HepG2 (cell line): ENCODE data around the gene LOXL3. TPM values are rescaled to one million over a fixed set of nuclear protein-coding genes. Genes with fewer than 3 reads are reported as not detected.

Source experiments
- ATAC-seq: fragments of 200-7000 bp; cut with Tn5 transposase; 3 replicates; pipeline ENCODE4 v1.9.1; 2020; ENCODE audit warnings: mild to moderate bottlenecking, moderate library complexity
- BruUV-seq: library from RNA; stranded (reverse); fragments of 400-500 nt; replicated peaks from 2 replicates; lab custom pipeline; 2021; lab: Mats Ljungman, UMichigan
- CTCF ChIA-PET: fragments of 300-600 bp; formaldehyde crosslinking; extraction: SDS; loops from one replicate; lab custom pipeline; 2021; ENCODE audit warnings: low total read pairs, inconsistent platforms, low intra/inter-chr PET ratio; lab: Yijun Ruan, JAX
- POLR2A ChIA-PET: fragments of 350-600 bp; sonication (Branson Sonifier 250); formaldehyde crosslinking; loops from one replicate; lab custom pipeline; 2020; ENCODE audit warnings: antibody characterized with exemption, inconsistent platforms; lab: Yijun Ruan, JAX
- DNase-seq: peaks from one replicate; pipeline ENCODE4 v3.0.0-alpha.2; 2015; ENCODE audit warnings: low spot score
- FAIRE-seq: peaks from 3 replicates; lab custom pipeline; 2011; peaks lifted over from hg19 to GRCh38; lab: Jason Lieb, UNC
- H2AFZ ChIP-seq: one replicate; pipeline ENCODE4 v1.6.1; 2011; ENCODE audit warnings: low read length, inconsistent platforms
- H3K27ac ChIP-seq: fragments of 300-600 bp; 3 replicates; pipeline ENCODE4 v1.8.0; 2011; ENCODE audit warnings: mixed run types, mild to moderate bottlenecking, mixed read lengths, low read length, inconsistent platforms; ENCODE audit not compliant: insufficient read depth; ENCODE audit errors: extremely low read length
- H3K27me3 ChIP-seq, 2 experiments: fragments of 200-600 bp in 1 of 2; 2 replicates in 1 of 2; 3 replicates in 1 of 2; pipeline versions ENCODE4 v1.6.0 to v1.8.0; 2011; ENCODE audit warnings: low read length in 2 of 2, mild to moderate bottlenecking in 2 of 2, moderate library complexity in 2 of 2, inconsistent platforms in 1 of 2; ENCODE audit not compliant: insufficient read depth in 2 of 2, control insufficient read depth in 1 of 2
- H3K36me3 ChIP-seq, 2 experiments: fragments of 200-600 bp in 1 of 2; replicated peaks in 1 of 2; 2 replicates in 1 of 2; 3 replicates in 1 of 2; pipeline versions ENCODE4 v1.5.1 to v1.8.0; 2011; ENCODE audit warnings: low read length in 2 of 2, inconsistent platforms in 1 of 2; ENCODE audit not compliant: insufficient read depth in 2 of 2, control insufficient read depth in 1 of 2
- H3K4me1 ChIP-seq: 2 replicates; pipeline ENCODE4 v1.5.1; 2012; ENCODE audit warnings: low read length, inconsistent platforms; ENCODE audit not compliant: insufficient read depth
- H3K4me2 ChIP-seq: 2 replicates; pipeline ENCODE4 v1.6.0; 2011; ENCODE audit warnings: low read depth, low read length, inconsistent platforms
- H3K4me3 ChIP-seq, 3 experiments: fragments of 200-600 bp in 1 of 3; sonication (generic), shearing (Covaris generic) in 1 of 3; replicated peaks in 1 of 3; 2 replicates each; pipeline ENCODE4 v1.5.1; 2011 to 2016; ENCODE audit warnings: low read length in 3 of 3, inconsistent platforms in 2 of 3, low read depth in 2 of 3, mild to moderate bottlenecking in 2 of 3, control low read depth in 1 of 3, mixed read lengths in 1 of 3; ENCODE audit not compliant: insufficient read depth in 1 of 3
- H3K79me2 ChIP-seq: one replicate; pipeline ENCODE4 v1.6.1; 2011; ENCODE audit warnings: low read length, inconsistent platforms; ENCODE audit not compliant: insufficient read depth
- H3K9ac ChIP-seq: 2 replicates; pipeline ENCODE4 v1.6.0; 2011; ENCODE audit warnings: mild to moderate bottlenecking, low read depth, low read length, inconsistent platforms; ENCODE audit not compliant: insufficient read depth
- H3K9me3 ChIP-seq: 2 replicates; pipeline ENCODE4 v1.5.1; 2012; ENCODE audit warnings: mild to moderate bottlenecking, low read length
- H4K20me1 ChIP-seq: 2 replicates; pipeline ENCODE4 v1.6.0; 2011; ENCODE audit warnings: inconsistent platforms, mild to moderate bottlenecking, low read length, moderate library complexity; ENCODE audit not compliant: insufficient read depth
- HNRNPH1 ChIP-seq: fragments of 200-400 bp; formaldehyde crosslinking; optimal IDR thresholded peaks from 2 replicates; pipeline ENCODE3; 2017; ENCODE audit warnings: mild to moderate bottlenecking, low read depth, low read length
- MAFF ChIP-seq: IDR thresholded peaks from 2 replicates; pipeline ENCODE4 v1.6.1; 2011; ENCODE audit warnings: low read depth, low read length, improper control_type of control experiment
- NCOA5 ChIP-seq: sonication (generic); formaldehyde crosslinking; IDR thresholded peaks from 2 replicates; pipeline ENCODE4 v1.4.0; 2020; ENCODE audit warnings: missing genetic modification reagents
- POGZ ChIP-seq: sonication (generic); formaldehyde crosslinking; IDR thresholded peaks from 2 replicates; pipeline ENCODE4 v1.4.0; 2020; ENCODE audit warnings: mild to moderate bottlenecking, missing genetic modification reagents
- TOE1 ChIP-seq: sonication (generic); formaldehyde crosslinking; IDR thresholded peaks from 2 replicates; pipeline ENCODE4 v1.4.0; 2020; ENCODE audit warnings: mild to moderate bottlenecking, missing genetic modification reagents
- TRIM24 ChIP-seq: sonication (generic); formaldehyde crosslinking; IDR thresholded peaks from 2 replicates; pipeline ENCODE4 v1.8.0; 2022; ENCODE audit warnings: mild to moderate bottlenecking, missing genetic modification reagents
- ZBTB20 ChIP-seq: sonication (generic); formaldehyde crosslinking; IDR thresholded peaks from 2 replicates; pipeline ENCODE4 v1.8.1; 2023; ENCODE audit warnings: missing genetic modification reagents, low read depth, mild to moderate bottlenecking, borderline replicate concordance
- ZFX ChIP-seq: sonication (generic); formaldehyde crosslinking; IDR thresholded peaks from 2 replicates; pipeline ENCODE4 v1.4.0; 2020; ENCODE audit warnings: mild to moderate bottlenecking, low read depth, missing genetic modification reagents, moderate library complexity
- ZNF558 ChIP-seq: sonication (generic); formaldehyde crosslinking; IDR thresholded peaks from 2 replicates; pipeline ENCODE4 v1.9.0; 2022; ENCODE audit warnings: mild to moderate bottlenecking, missing genetic modification reagents, borderline replicate concordance
- ZNF563 ChIP-seq: sonication (generic); formaldehyde crosslinking; IDR thresholded peaks from 2 replicates; pipeline ENCODE4 v1.8.0; 2022; ENCODE audit warnings: mild to moderate bottlenecking, moderate library complexity, missing genetic modification reagents
- ZNF878 ChIP-seq: sonication (generic); formaldehyde crosslinking; IDR thresholded peaks from 2 replicates; pipeline ENCODE4 v1.8.1; 2023; ENCODE audit warnings: mild to moderate bottlenecking, missing genetic modification reagents, moderate library complexity
- WGBS: methylation state at CpG from one replicate; pipeline ENCODE4 v1.1.6; 2017; ENCODE audit warnings: low lambda C conversion rate; 5-methylcytosine and 5-hydroxymethylcytosine counted together
- in situ Hi-C: cut with HindIII; loops from 2 replicates; pipeline ENCODE4 v1.10.0; 2017; ENCODE audit warnings: low pct_unique_long_range_greater_than_20kb; ENCODE audit not compliant: extremely low pct_ligation_motif_present
- intact Hi-C: fragments of 100-400 bp; cut with micrococcal nuclease; formaldehyde crosslinking; loops from one replicate; pipeline ENCODE4 v1.10.0; 2022; ENCODE audit not compliant: unreplicated experiment
- polyA plus RNA-seq, 8 experiments: library from polyadenylated mRNA; depleted of rRNA in 3 of 8; stranded (reverse) in 7 of 8; unstranded in 1 of 8; fragments of >200 nt; fragmentation: Illumina TruSeq in 4 of 8; extraction: Trizol in 4 of 8; gene quantifications; 2 replicates each; pipeline versions ENCODE4 v1.2.1 to v1.2.3, GENCODE V29; 2011 to 2016; ENCODE audit warnings: low read depth in 4 of 8, missing spikeins in 1 of 8, mixed read lengths in 1 of 8; ENCODE audit not compliant: insufficient read depth in 1 of 8
- total RNA-seq, 5 experiments: library from RNA; depleted of rRNA; stranded (reverse); fragments of >200 nt; fragmentation: Illumina TruSeq; extraction: Trizol; gene quantifications; 2 replicates each; pipeline ENCODE4 v1.2.3, GENCODE V29; 2016; ENCODE audit warnings: low read depth in 1 of 5
- TF ChIP-seq, protein P1 (sequence below): sonication (generic); formaldehyde crosslinking; IDR thresholded peaks from 2 replicates; pipeline ENCODE4 v1.5.0; 2020; ENCODE audit warnings: mild to moderate bottlenecking, missing genetic modification reagents, borderline replicate concordance

The LOXL3 gene
- total and polyA plus RNA-seq, 2 of the 13 experiments (the other 11 are each of a cell fraction or from before 2014, with no cell fraction given), result 0.55 to 6.5 TPM

DNA sequence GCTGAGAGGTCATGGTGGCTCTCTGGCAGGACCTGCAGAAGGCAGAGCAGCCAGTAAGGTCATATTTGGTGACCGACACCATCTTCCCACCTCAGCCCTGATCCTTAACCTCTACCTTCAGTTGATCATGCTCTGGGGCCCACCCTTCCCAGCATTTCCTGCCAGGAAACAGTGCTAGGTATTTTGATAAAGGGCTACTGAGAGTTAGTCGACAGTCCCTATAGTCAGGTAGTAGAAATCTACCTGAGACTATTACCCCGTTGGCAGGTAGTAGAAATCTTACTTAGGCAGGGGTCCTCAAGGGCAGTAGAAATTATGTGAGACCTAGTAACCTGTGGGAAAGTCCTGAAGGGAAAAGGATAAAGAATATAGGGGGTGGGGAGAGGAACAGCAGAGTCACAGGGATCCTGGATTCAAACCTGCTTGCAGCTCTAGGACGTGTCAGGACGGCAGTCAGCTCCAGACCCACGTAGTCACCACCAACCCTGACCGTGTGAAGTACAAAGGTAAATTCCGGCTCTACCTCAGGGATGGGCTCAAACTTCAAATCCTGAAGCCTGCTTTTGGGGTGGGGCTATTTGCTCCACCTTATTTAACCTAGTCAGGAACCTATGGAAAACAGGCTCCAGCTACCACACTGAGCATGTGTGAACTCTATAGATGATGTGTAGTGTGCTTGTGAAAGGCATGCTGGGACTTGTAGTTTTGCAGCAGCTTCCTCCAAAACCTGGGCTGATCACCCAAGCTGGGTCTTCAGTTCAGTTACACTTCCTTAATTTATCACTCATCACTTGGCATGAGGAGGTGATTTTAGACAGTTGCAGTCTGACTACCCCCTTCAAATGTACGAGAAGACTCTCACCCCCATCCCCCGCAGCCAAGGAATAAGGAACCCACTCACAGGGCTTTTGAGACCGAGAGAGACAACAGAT lies 27.8 kb downstream of the LOXL3 start, which contains the start of gene DQX1 (continued):
- peak; percentile 99 for TF ChIP-seq ZBTB20 (CRISPR knock-in tag)

DNA sequence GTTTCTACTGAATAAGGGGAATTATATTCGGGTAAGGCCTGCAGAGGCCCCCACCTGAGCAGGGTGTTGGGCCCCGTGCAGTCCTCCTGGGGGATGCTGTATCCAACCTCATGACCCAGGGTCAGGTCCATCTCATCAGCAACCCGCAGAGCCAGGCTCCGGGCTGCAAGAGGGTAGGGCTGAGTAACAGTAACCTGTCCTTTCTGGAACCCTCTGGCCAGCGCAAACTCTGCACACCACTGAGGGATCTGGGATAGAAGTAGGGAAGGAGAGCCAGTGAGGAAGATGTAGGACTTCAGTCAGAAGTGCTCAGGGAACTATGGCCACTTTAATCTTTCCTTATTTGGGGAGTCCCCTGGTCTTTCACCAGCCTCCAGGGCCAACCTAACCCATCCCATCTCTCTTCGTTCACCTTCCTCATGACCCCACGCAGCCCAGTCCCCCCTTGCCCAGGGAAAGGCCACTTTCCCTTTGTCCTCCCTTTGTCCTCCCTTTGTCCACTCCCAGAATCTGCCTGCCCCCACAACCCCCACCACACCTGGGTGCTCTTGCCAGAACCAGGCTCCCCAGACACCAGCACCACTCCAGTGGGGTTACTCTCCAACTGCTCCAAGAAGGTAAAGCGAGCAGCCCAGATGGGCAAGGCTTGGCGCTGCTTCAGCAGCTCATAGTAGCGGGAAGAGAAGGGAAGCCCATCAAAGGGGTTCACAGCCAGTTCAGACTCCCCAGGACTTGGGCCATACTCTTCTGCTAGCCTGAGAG lies 28.6 kb downstream of the LOXL3 start:
- BruUV-seq, result no TSS peak
- Histone ChIP-seq H3K4me1 (peaks cover 51% of the 10 kb centered on the region), H3K9me3 (no peaks in the 10 kb centered on the region), H3K79me2 (peaks cover 45% of the 10 kb centered on the region), H3K27me3 (no peaks in the 10 kb centered on the region; a peak in 1 of 5 replicates), H3K9ac (peak overlapping the region; percentile 83), H3K27ac (peak overlapping the region; percentile 89), H3K4me2 (peak overlapping the region; percentile 100), H3K36me3 (peaks cover 21 to 46% of the 10 kb centered on the region in 2 experiments), H3K4me3 (peak overlapping the region; percentile 45 to 76 (median 62)), H4K20me1 (no peaks in the 10 kb centered on the region), H2AFZ (peak overlapping the region; percentile 20)
- FAIRE-seq, result no peak
- POLR2A ChIA-PET, result interaction anchor here (1.1 to 5.4 kb wide), 11 partner anchors 12 to 83 kb away, joined by 4 to 135 read pairs (median 10); partner anchors contain the start of genes CCDC142, LBX2, MRPL53 and PCGF1
- no peak for ATAC-seq
- 91% methylated on average over 10 of the region's 10 CpGs for WGBS
- no peak for DNase-seq
- in situ Hi-C loops (no loop called here), intact Hi-C loops (no loop called here)
- CTCF ChIA-PET, result no interaction called here
- no peak for TF ChIP-seq HNRNPH1
- TF ChIP-seq NCOA5 (CRISPR knock-in tag), result no peak
- no peak for TF ChIP-seq POGZ
- TF ChIP-seq ZNF563 (CRISPR knock-in tag), result peak; percentile 44; the same call in 1 of the 2 replicates
- no peak for TF ChIP-seq TRIM24 (CRISPR knock-in tag)
- TF ChIP-seq, protein P1, sequence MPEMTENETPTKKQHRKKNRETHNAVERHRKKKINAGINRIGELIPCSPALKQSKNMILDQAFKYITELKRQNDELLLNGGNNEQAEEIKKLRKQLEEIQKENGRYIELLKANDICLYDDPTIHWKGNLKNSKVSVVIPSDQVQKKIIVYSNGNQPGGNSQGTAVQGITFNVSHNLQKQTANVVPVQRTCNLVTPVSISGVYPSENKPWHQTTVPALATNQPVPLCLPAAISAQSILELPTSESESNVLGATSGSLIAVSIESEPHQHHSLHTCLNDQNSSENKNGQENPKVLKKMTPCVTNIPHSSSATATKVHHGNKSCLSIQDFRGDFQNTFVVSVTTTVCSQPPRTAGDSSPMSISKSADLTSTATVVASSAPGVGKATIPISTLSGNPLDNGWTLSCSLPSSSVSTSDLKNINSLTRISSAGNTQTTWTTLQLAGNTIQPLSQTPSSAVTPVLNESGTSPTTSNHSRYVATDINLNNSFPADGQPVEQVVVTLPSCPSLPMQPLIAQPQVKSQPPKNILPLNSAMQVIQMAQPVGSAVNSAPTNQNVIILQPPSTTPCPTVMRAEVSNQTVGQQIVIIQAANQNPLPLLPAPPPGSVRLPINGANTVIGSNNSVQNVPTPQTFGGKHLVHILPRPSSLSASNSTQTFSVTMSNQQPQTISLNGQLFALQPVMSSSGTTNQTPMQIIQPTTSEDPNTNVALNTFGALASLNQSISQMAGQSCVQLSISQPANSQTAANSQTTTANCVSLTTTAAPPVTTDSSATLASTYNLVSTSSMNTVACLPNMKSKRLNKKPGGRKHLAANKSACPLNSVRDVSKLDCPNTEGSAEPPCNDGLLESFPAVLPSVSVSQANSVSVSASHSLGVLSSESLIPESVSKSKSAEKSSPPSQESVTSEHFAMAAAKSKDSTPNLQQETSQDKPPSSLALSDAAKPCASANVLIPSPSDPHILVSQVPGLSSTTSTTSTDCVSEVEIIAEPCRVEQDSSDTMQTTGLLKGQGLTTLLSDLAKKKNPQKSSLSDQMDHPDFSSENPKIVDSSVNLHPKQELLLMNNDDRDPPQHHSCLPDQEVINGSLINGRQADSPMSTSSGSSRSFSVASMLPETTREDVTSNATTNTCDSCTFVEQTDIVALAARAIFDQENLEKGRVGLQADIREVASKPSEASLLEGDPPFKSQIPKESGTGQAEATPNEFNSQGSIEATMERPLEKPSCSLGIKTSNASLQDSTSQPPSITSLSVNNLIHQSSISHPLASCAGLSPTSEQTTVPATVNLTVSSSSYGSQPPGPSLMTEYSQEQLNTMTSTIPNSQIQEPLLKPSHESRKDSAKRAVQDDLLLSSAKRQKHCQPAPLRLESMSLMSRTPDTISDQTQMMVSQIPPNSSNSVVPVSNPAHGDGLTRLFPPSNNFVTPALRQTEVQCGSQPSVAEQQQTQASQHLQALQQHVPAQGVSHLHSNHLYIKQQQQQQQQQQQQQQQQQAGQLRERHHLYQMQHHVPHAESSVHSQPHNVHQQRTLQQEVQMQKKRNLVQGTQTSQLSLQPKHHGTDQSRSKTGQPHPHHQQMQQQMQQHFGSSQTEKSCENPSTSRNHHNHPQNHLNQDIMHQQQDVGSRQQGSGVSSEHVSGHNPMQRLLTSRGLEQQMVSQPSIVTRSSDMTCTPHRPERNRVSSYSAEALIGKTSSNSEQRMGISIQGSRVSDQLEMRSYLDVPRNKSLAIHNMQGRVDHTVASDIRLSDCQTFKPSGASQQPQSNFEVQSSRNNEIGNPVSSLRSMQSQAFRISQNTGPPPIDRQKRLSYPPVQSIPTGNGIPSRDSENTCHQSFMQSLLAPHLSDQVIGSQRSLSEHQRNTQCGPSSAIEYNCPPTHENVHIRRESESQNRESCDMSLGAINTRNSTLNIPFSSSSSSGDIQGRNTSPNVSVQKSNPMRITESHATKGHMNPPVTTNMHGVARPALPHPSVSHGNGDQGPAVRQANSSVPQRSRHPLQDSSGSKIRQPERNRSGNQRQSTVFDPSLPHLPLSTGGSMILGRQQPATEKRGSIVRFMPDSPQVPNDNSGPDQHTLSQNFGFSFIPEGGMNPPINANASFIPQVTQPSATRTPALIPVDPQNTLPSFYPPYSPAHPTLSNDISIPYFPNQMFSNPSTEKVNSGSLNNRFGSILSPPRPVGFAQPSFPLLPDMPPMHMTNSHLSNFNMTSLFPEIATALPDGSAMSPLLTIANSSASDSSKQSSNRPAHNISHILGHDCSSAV (CRISPR knock-in tag), result no peak
- TF ChIP-seq ZFX (CRISPR knock-in tag), result no peak
- no peak for TF ChIP-seq TOE1 (CRISPR knock-in tag)
- no peak for TF ChIP-seq ZNF878
- TF ChIP-seq MAFF, result no peak
- TF ChIP-seq ZNF558, result no peak
